NK-92 treated with Interleukin-12 subunit alpha and Interleukin-12 subunit beta, amount 100 ng/mL, for 24 hours (cell line): Measurements from ENCODE around the gene HOXA3.

Experiments used
- DNase-seq: peaks from one replicate; lab custom pipeline; 2025; lab: John Stamatoyannopoulos, UW

Gene HOXA3

DNA sequence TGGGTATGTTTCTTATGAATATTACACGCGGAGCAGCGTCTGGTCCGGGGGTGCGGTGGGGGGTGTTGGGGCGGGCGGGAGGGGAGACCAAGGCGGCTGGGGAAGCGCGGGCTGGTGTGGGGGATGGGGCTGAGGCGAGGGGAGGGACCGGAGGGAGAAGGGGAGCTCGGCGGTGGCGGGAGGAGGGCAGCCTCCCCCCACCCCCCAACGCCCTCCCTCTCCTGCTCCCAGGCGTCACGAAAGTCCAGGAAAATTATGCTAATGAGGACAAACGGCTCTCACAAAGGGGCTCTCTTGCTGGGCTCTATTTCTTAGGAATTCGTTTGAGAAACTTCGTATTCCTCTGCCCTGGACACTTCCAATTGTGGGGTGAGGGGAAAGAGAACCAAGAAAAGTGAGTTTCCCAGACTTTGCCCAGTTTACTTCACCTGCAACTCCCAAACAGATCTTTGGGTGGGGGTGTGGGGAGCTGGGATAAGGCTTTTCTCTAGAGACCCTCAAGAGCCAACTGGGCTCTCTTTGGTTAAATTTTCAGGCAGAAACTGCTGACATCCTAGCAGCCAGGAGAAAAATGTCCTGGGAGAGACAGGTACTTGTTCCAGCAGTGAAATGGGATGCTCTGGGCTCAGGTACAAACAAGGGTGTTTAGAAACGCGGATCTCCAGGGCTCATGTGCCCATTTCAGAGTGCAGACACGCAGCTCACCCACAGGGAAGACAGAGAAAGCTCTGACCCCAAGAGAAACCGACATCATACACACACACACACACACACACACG, 38.2 kb downstream of the HOXA3 start:
- no peak for DNase-seq

DNA sequence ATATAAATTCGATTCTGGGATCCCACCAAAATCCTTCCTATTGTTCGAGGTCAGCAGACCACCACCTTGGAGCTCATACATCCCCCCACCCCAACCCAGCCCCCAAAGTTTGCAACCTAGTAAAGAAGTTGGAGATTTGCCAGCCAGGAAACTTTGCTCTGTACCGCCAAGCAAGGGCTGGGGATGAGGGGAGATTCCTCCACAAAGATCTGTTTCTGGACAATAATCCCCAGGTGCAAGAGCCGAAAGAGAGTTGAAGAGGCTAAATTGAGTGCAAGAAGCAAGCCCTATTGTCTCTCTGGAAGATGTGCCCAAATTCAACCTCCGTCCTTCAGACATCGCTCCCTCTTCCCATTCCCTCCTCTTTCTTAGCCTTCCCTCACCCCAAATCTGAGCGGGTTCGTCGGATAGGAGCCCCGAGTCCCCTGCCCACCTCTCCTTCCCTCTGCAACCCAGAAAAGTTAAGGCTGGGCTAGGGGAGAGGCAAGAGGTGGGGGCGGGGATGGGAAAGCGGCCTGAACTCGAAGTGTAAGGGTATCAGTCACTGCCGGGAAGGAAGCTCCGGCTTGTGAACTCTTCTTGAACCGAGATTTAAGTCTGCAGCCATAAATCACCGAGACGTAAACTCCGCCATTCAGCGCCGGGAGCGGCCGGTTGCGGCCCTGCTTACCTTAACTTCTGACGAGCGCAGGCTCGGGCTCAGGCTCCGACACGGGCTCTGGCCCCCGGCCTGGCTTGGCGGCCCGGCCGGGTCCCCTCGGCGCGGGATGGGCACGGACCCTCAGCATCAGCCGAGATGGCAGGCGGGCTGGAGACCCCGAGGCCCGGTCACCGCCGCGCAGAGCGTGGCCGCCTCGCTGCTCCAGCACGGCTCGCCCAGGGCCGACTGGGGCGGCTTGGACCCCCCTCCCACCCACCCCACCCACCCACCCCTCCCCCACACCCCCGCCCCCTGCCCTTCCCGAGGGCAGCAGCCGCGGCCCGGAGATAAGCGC, 39.1 kb downstream of the HOXA3 start:
- DNase-seq: no peak

DNA sequence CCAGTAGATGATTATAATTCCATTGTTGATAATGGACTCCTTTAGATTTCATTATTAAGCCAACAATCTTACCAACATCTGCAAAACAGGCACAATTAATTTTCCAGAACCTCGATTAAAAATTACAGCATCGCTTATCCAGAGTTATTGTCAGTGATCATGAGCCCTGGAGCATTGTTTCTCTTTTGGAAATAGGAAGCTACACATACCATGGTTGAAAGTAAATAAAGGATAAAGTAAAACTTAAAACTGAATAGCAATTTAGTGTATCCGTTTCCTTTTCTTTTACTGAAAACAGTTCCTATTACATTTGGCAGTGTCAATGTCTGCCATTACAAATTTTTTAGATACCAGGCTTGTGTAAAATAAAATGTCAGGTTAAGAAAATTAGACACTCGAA, 40.0 kb downstream of the HOXA3 start:
- no peak for DNase-seq

DNA sequence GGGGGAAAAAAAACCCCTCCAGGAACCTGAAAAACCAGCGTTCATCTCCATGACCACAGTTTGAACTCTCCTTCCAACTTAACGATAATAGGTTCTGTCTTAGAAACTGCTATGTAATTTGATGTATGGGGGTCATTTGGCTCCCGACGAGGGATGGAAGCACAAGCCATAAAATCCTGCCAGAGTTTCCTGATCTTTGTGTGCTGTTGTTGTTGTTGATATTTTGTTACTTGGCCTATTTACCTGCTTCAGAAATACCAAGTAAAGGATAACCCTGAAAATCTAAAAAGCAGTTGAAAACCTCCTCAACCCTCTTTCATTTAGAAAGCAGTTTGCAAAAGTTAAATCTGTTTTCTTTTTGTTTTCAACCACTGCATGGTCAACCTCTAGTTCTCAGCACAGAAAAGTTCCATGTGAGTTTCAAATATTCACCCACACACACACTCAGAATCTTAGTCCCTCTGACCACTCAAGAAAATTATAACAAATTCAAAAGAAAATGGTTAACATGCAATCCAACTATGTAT, 40.6 kb downstream of the HOXA3 start:
- DNase-seq: no peak

DNA sequence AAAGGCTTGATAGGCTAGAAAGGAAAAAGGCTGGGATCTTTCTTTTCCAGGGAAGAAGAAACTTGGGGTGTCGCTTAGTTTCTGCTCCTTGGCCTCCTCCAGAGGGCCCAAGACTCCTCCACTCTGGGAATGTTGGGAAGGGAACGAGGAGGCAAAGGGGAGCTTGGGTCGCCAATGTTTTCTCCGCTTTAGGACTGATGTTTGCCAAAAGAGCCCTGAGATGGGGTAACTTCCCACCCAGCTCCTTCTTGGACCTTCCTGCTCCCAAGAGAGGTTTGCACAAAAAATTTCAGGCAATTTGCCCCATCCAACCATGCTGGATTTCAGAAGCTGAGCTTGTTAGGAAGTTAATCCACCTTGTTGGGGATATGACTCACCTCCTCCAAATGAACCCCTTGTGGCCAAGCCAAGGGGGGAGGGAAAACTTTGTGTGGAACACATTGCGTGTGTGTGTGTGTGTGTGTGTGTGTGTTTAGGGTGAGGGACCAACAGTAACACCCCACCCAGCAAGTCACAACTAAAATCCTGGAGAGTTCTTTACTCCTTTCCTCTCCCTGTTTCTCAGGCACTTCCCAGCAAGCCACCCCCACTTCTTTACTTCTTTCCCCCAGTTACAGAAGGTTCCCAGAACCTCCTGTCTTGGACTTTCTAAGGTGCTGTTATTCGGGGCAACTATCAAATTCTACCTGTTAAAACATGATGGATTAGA, 41.2 kb downstream of the HOXA3 start:
- DNase-seq: no peak

DNA sequence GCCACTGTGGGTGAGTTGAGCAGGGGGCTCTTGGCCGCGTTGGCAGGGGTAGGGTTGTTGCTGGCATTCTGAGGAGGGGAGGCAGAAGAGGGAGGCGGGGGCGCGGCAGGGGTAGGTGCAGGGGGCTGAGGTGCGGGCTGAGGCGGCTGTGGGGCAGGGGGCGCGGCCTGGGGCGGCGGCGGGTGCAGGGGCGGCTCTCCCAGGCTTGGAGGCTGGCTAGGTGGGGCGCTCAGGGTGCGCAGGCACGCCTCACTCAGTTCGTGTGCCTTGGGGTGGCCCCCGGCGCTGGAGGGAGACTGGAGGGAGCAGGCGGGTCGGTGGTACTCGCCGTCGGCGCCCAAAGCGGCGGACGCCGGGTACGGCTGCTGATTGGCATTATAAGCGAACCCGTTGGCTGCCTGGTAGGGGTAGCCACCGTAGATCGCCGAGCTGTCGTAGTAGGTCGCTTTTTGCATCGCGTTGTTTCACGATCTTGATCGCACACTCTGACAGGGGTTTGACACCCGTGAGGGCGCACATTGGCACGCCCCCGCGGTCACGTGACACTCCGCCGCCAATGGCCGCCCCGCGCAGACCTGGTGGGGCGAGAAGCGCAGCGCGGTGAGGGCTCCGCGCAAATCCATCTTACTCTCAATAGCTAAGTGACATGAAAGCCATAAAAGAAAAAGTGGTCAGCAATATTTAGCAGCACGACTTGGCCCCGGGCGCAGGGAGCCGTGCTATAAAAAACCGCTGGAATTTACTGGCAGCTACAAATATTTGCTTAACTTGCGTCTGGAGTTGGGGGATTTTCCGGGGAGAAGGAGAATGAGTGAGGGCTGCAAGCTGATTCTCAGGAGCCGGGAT, 42.0 kb downstream of the HOXA3 start:
- DNase-seq: no peak

DNA sequence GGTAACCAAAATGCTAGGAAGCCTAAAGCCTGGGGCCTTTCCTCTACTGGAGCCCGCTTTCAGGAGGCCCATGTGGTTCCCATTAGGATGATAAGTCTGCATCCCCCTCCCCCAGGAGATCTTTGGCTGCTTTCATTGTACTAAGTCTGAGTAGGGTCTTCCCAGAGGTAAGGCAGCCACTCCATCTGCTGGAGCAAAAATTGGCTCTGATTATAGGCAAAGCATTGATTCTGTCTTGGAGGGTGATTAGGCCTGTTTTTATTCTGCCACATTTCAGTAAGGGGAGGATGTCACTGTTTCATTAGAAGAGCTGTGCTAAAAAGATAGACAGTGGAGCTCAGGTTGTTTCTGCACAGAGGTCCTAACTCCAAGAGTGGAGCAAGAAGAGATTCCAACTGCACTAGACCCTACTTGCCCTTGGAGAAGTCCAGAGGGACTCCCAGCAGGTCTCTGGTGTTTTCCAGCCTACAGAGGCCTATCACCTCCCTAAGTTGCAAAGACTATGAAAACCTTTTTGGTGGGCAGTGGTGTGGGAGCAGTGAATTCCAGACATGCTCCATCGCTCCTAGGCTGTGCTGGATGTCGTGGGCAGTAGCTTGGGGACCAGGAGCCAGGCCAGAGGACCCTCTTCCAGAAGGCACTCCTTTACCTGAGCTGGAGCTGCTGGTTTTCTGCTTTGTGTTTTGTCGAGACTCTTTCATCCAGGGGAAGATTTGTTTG, 42.8 kb downstream of the HOXA3 start:
- no peak for DNase-seq

DNA sequence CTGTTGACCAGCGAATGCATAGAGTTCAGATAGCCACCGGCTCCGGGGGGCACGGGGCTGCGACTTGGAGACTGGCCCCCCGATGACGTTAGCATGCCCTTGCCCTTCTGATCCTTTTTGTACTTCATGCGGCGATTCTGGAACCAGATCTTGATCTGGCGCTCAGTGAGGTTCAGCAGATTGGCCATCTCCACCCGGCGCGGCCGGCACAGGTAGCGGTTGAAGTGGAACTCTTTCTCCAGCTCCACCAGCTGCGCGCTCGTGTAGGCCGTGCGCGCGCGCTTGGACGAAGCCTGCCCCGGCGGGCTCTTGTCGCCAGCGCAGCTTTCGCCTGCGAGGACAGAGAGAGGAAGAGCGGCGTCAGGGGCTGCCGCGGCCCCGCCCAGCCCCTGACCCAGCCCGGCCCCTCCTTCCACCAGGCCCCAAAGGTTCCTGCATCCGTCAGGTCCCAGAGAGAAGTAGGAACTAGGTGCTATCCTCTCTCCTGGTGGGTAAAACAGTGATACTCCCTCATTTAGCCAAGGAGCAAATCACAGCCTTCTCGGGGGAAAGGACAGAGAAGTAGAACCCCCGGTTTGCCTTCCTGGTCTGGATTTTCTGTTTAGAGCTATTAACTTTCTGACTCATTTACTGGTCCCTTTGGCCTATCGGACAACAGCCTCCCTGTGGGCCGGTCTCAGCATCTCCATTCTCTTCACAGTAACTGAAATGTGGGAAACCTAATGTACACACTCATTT, 43.8 kb downstream of the HOXA3 start:
- DNase-seq: no peak

DNA sequence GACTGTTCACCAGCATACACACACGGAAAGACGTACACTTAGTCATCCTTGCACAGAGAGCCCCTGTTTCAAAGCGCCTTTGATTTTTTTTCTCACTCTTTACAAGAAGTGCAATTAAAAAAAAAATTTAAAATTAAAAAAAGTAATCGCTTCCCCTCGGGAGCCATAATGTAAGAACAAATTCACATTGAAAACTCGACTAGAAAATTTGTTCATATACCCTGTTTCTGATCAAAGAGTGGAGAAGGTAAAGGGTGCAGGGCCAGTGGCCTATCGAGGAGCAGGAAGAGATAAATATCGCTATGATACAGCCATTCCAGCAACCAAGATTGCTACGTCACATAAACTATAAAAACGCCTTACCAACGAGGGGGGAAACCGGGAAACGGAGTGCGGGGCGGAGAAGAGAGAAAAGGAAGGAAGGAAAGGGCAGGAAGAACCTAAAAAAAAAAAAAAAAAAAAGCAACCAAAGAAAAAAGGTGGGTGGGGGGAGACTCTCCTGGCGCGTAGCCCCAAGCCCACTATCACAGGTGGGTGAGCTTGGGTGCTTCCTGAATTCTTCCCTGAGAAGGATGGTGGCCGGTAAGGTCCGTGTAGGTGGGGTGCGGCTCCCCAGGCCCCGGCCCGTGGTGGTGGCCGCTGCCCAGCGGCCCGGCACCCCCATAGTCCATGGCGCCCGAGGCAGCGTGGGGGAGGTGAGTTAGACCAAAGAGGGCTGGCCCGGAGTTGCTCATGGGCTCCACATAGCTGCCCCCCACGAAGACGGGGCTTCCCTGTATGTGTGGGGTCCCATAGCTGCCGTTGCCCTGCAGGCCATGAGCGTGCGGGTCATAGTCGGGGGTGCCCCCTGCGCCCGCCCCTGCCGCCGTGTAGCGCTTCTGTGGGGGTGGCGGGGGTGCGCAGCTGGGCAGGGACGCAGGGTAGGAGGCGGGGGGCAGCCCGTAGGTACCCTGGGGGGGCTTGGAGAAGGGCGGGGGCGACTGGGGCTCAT, 44.7 kb downstream of the HOXA3 start:
- no peak for DNase-seq

DNA sequence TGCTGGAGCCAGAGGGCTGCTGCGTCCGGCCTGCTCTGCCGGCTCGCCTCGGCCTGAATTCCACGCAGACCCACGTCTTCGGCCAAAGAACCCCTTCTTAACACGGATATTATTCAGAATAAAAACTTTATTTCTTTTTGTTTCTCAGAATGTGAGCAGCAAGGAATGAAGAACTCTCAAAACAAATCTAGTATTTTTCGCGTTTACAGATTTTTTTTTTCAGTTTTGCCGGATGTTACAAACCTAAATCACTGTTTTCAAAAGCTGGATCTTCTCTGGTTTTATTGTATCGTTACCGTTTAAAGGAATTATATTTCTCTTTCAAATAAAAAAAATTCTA, 45.5 kb downstream of the HOXA3 start:
- DNase-seq: no peak

DNA sequence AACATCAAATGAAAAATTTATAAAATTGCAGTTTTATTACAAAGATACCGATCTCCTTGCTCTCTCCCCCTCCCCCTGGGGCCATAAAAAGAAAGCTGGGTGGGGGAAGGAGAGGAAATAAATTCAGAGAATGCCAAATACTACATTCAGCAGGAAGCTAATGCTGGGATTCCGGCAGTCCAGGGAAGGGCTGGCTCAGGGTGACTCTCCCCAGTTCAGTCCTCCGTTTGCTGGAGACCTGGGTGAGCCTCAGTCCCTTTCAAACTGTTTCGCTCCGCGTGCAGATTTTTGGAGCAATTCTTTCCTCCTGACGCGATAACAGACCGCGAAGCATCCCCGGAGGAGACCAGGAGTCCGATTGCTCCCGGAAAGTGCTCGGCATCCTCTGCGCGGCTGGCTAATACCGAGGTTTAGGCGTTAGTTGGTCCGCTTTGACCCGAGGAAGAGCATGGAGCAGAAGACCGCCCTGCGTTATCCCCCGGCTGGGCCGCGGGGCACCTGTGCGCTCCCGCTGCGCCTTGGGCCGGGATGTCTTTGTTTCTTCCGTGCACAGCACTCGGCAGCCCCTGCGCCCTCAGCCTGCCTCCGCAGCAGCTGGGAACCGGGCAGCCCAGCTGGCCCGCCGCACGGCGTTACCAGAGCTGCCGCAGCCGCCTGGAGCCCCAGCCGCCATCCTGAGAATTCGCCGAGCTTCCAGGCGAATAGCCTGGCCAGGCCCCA, 46.0 kb downstream of the HOXA3 start:
- no peak for DNase-seq

DNA sequence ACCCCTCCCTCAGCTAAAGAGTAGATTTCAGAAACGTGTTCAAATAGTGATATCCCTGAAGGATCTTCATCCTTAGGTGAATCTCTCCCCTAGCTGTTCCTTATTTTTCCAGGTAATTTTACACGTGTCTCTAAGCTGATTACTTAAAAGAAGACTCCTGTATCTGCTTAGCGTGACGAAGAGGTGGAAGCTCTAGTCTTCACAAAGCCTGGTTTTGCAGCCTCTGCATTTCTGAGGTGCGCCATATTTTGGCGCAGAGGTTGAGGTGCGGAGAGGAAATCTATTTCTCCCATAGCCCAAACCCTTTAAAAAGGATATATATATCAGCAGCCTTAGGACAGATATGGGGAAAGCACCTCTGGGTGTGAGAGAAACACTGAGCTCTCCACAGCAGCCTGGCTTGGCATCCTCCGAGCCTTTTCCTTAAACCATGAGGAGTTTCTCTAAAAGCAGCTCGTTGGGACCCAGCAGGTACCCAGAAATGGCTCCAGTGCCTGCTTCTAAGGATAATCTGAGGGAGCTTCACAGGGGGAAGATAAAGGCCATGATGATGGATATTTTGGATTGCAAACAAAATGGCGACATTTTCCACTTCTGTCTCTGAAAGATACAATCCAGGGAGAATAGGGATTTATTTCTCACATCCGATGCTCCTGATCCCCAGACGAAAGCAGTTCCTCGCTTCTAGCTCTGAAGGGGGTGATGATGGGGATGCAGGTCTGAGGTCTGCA, 46.9 kb downstream of the HOXA3 start:
- DNase-seq: no peak

DNA sequence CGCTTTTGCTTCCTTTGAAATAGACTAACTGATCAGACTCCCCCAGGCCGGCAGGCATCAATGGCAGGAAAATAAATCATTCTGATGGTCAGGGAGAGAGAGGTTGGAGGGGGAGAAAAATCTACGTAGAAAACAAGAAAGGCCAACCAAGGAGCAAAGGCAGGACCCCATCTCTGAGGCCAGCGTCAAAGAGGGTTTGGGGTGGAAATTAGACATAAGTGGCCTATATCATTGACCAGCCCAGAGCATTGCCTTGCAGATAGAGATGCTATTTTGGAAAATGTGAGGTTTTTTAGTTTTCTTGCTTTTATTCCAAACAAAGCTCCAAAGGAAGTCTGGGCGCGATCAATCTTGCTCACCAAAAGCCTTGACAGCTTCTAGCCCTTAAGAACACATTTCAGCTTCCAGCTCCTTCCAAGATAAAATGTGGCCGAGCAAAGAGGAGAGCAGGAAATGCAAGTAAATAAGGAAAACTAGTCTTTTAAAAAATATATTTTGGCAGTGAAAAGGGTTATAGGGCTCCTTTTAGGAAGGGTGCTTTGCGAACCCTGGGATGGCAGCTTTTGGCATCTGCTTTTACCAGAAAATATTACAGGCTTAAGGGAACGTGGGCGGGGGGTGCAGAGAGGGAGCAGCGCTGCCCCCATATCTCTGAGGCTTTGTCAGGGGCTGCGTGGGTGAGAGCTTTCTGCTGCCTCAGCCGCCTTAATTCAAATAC, 47.9 kb downstream of the HOXA3 start:
- no peak for DNase-seq

DNA sequence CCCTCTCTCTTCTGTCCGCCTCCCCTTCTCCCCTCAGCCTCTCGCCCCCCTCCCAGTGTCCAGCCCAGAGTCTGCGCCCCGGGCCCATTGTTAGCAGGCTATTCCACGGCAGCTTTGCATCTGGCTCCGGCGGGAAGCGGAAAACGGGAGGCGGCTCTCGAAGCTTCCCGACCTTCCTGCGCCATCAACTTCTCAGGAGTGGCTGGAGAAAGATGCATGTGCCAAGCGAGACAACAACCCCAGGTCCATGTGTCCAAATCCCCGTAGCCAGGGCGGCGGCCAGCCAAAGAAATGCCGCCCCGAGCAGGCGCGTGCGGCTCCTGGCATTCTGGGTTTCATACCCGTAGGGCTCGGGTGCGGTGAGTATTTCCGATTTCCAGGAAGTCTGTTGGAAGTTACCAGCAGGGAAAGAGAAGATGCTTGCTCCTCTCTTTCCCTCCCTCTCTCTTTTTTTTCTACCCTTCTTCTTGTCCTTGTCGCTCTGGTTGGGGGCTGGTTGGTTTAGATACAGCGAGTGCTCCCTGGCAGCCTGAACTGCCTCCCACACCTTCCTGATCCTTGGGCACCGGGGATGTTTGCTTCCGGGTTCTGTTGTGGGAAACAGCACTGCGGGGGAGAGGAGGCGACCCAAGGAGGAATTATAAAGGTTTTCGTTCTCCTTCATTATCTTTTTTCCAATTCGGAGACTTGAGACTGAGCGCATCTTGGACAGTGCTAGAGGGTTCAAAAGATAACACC, 48.7 kb downstream of the HOXA3 start:
- no peak for DNase-seq

DNA sequence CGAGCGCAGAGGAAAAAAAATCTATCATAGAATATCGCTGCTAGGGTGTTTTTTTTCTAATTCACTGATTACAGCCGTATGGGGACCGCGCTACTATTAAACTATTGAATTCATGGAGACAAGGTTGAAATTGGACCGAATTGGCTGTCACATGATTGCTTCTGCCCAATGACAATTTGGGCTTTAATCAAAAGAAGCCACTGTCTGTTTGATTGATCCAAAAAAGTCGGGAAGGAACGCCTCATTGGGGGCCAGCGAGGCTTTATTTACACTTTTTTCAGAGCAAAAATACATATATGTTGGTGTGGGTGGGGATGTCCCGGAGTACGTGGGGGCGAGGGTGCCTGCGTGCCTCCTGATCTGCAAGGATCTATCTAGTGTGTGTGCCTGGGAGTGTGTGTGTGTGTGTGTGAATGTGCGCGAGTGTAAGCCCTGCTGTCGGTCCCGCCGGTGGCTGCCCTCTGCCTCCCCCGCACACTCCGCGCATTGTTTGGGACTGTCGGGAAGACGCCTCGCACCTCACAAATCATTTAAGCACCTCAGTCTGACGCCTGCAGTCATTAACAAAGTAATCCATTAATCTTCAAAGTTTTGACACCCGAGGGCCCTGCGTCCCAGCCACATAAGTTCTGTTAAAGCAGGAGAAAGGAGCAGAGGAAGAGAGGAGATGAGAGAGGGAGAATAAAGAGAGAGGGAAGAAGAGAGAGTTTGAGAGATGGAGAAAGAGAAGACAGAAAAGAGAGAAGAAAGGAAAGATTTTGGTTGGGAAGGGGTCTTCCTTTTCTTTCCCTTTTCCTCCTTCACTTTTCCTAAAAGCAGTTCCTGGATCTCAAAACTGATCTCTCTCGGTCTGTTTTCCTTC, 49.6 kb downstream of the HOXA3 start, which contains the start of gene HOXA2:
Gene HOXA2, minus strand, starts transcription at position 103 of the 862 bp plus-strand sequence. CDS start 183 bp downstream, outside the sequence.
- no peak for DNase-seq
